ENCODE data around the gene XRCC1. TPM values are rescaled to one million over a fixed set of nuclear protein-coding genes. Genes with fewer than 3 reads are reported as not detected.
A peak's percentile ranks its signal among the peaks of the same experiment; 100 is the strongest.

Gene XRCC1
- total and polyA plus RNA-seq, 9 of the 15 experiments (the other 6 are each of a cell fraction or from before 2014, with no cell fraction given), result 1.5 to 36.9 (median 24.9) TPM

- TF ChIP-seq RBM34 (IDR thresholded peaks at IDR 0.05; ENCODE audit: borderline replicate concordance, insufficient read depth, low read length) (no peak), ETV5 (CRISPR knock-in tag; IDR thresholded peaks at IDR 0.05; ENCODE audit: low read depth) (peak; percentile 61; the same call in 1 of the 2 replicates), REST (IDR thresholded peaks at IDR 0.05; ENCODE audit: borderline replicate concordance) (no peak), REST (CRISPR knock-in tag; IDR thresholded peaks at IDR 0.05; ENCODE audit: low read depth) (peak; percentile 73; the same call in 1 of the 2 replicates), SRF (CRISPR knock-in tag; IDR thresholded peaks at IDR 0.05) (peak; percentile 33 to 77; a peak in 1 of 4 replicates), NCOA4 (IDR thresholded peaks at IDR 0.05; ENCODE audit: partially characterized antibody) (no peak), ZBTB8A (IDR thresholded peaks at IDR 0.05; ENCODE audit: partially characterized antibody) (no peak), MEF2A (IDR thresholded peaks at IDR 0.05; ENCODE audit: control insufficient read depth, low read depth, low read length) (no peak)
Observed at GRCh38 chr19:43595999-43596841, 20.9 kb upstream of the XRCC1 start, which contains the start of the genes IRGQ and ZNF576 (continued).
